H9 (cell line): ENCODE results near the gene MPZL3. TPM values are rescaled to one million over a fixed set of nuclear protein-coding genes. Genes with fewer than 3 reads are reported as not detected.

ENCODE experiments used
- DNase-seq: peaks from one replicate; pipeline ENCODE4 v3.0.0-alpha.2; 2017
- H2AFZ ChIP-seq: one replicate; pipeline ENCODE4 v1.6.1; 2013; ENCODE audit warnings: mild to moderate bottlenecking, low read length, control low read depth, moderate library complexity
- H2AK5ac ChIP-seq: 2 replicates; pipeline ENCODE4 v1.6.1; 2013; ENCODE audit warnings: low read length, control low read depth, mixed read lengths; ENCODE audit not compliant: insufficient read length
- H2BK120ac ChIP-seq: one replicate; pipeline ENCODE4 v1.6.1; 2013; ENCODE audit warnings: low read depth, mild to moderate bottlenecking, low read length, control low read depth, inconsistent platforms; ENCODE audit not compliant: poor library complexity, severe bottlenecking
- H2BK12ac ChIP-seq: 2 replicates; pipeline ENCODE4 v1.6.1; 2013; ENCODE audit warnings: low read length, control low read depth, mixed read lengths, low read depth; ENCODE audit not compliant: insufficient read length
- H2BK15ac ChIP-seq: 2 replicates; pipeline ENCODE4 v1.6.1; 2013; ENCODE audit warnings: low read depth, low read length, control low read depth
- H2BK20ac ChIP-seq: one replicate; pipeline ENCODE4 v1.6.1; 2013; ENCODE audit warnings: low read depth, mild to moderate bottlenecking, low read length, control low read depth, inconsistent platforms; ENCODE audit not compliant: poor library complexity, severe bottlenecking
- H2BK5ac ChIP-seq: 2 replicates; pipeline ENCODE4 v1.6.1; 2013; ENCODE audit warnings: low read length, control low read depth, mixed read lengths; ENCODE audit not compliant: insufficient read length
- H3K14ac ChIP-seq: 2 replicates; pipeline ENCODE4 v1.6.1; 2013; ENCODE audit warnings: low read length, control low read depth; ENCODE audit not compliant: insufficient read depth
- H3K18ac ChIP-seq: 2 replicates; pipeline ENCODE4 v1.6.1; 2013; ENCODE audit warnings: low read depth, mild to moderate bottlenecking, mixed read lengths, low read length, control low read depth; ENCODE audit not compliant: insufficient read length
- H3K23ac ChIP-seq: 2 replicates; pipeline ENCODE4 v1.6.1; 2013; ENCODE audit warnings: low read length, control low read depth, mixed read lengths, low read depth; ENCODE audit not compliant: insufficient read length
- H3K23me2 ChIP-seq: 2 replicates; pipeline ENCODE4 v1.6.1; 2013; ENCODE audit warnings: low read depth, mild to moderate bottlenecking, mixed read lengths, low read length, control low read depth; ENCODE audit not compliant: insufficient read length, poor library complexity, severe bottlenecking
- H3K27ac ChIP-seq: 2 replicates; pipeline ENCODE4 v1.5.1; 2013; ENCODE audit warnings: low read length, control low read depth, mixed read lengths, low read depth; ENCODE audit not compliant: insufficient read length
- H3K27me3 ChIP-seq: 2 replicates; pipeline ENCODE4 v1.6.1; 2013; ENCODE audit warnings: low read length, control low read depth, inconsistent platforms; ENCODE audit not compliant: insufficient read depth
- H3K4ac ChIP-seq: 2 replicates; pipeline ENCODE4 v1.6.1; 2013; ENCODE audit warnings: low read depth, mild to moderate bottlenecking, control low read depth, inconsistent platforms, low read length, moderate library complexity
- H3K4me1 ChIP-seq: 2 replicates; pipeline ENCODE4 v1.6.1; 2013; ENCODE audit warnings: low read length, control low read depth, inconsistent platforms; ENCODE audit not compliant: insufficient read depth
- H3K4me2 ChIP-seq: 2 replicates; pipeline ENCODE4 v1.6.1; 2013; ENCODE audit warnings: low read length, control low read depth, mixed read lengths; ENCODE audit not compliant: insufficient read length, insufficient read depth
- H3K56ac ChIP-seq: 2 replicates; pipeline ENCODE4 v1.6.1; 2013; ENCODE audit warnings: low read depth, mild to moderate bottlenecking, mixed read lengths, low read length, control low read depth; ENCODE audit not compliant: insufficient read length
- H3K79me1 ChIP-seq: 2 replicates; pipeline ENCODE4 v1.6.1; 2013; ENCODE audit warnings: low read depth, mild to moderate bottlenecking, moderate library complexity, low read length, control low read depth, inconsistent platforms; ENCODE audit not compliant: insufficient read depth, poor library complexity, severe bottlenecking
- H3K79me2 ChIP-seq: 2 replicates; pipeline ENCODE4 v1.6.1; 2013; ENCODE audit warnings: low read length, control low read depth, inconsistent platforms; ENCODE audit not compliant: insufficient read depth
- H3K9ac ChIP-seq: 2 replicates; pipeline ENCODE4 v1.6.1; 2013; ENCODE audit warnings: low read length, control low read depth, mixed read lengths; ENCODE audit not compliant: insufficient read length; ENCODE audit errors: extremely low read depth
- H3K9me3 ChIP-seq: one replicate; pipeline ENCODE4 v1.6.1; 2013; ENCODE audit warnings: low read depth, low read length, inconsistent platforms; ENCODE audit not compliant: control insufficient read depth
- H3T11ph ChIP-seq: one replicate; pipeline ENCODE4 v1.6.1; 2013; ENCODE audit warnings: mild to moderate bottlenecking, low read length, control low read depth, inconsistent platforms
- H4K20me1 ChIP-seq: one replicate; pipeline ENCODE4 v1.6.1; 2013; ENCODE audit not compliant: control insufficient read depth, insufficient read length, insufficient read depth
- H4K5ac ChIP-seq: 2 replicates; pipeline ENCODE4 v1.6.1; 2013; ENCODE audit warnings: low read depth, mild to moderate bottlenecking, mixed read lengths, low read length, control low read depth; ENCODE audit not compliant: insufficient read length
- H4K8ac ChIP-seq: replicated peaks from 2 replicates; pipeline ENCODE4 v1.6.1; 2013; ENCODE audit warnings: low read length, control low read depth, mixed read lengths, low read depth; ENCODE audit not compliant: insufficient read length
- H4K91ac ChIP-seq: 2 replicates; pipeline ENCODE4 v1.6.1; 2013; ENCODE audit warnings: low read depth, mild to moderate bottlenecking, moderate library complexity, mixed read lengths, low read length, control low read depth; ENCODE audit not compliant: insufficient read length
- H3K27ac Mint-ChIP-seq, 3 experiments: 2 replicates in 2 of 3; 3 replicates in 1 of 3; pipeline ENCODE4 v1.8.0; 2020 to 2021; ENCODE audit warnings: mixed read lengths in 3 of 3, mild to moderate bottlenecking in 1 of 3, moderate library complexity in 1 of 3
- H3K27me3 Mint-ChIP-seq: 2 replicates; pipeline ENCODE4 v1.8.0; 2021; ENCODE audit warnings: low read depth, mild to moderate bottlenecking, moderate library complexity, mixed read lengths
- H3K36me3 Mint-ChIP-seq, 3 experiments: 2 replicates in 2 of 3; 3 replicates in 1 of 3; pipeline ENCODE4 v1.8.0; 2020 to 2021; ENCODE audit warnings: low read depth in 3 of 3, mixed read lengths in 3 of 3; ENCODE audit not compliant: insufficient read depth in 1 of 3
- H3K4me1 Mint-ChIP-seq, 2 experiments: 2 replicates each; pipeline ENCODE4 v1.8.0; 2020; ENCODE audit warnings: mixed read lengths in 2 of 2
- H3K4me3 Mint-ChIP-seq, 2 experiments: 2 replicates in 1 of 2; 3 replicates in 1 of 2; pipeline ENCODE4 v1.8.0; 2020 to 2021; ENCODE audit warnings: mild to moderate bottlenecking in 2 of 2, mixed read lengths in 2 of 2, moderate library complexity in 1 of 2
- H3K9me3 Mint-ChIP-seq, 2 experiments: 2 replicates in 1 of 2; 3 replicates in 1 of 2; pipeline ENCODE4 v1.8.0; 2020; ENCODE audit warnings: mild to moderate bottlenecking in 2 of 2, mixed read lengths in 2 of 2, moderate library complexity in 1 of 2
- WGBS: extraction: QIAGEN DNeasy Blood & Tissue Kit; methylation state at CpG from one replicate; pipeline ENCODE4 v1.1.7; 2013; ENCODE audit warnings: missing lambda C conversion rate, low lambda C conversion rate, mixed read lengths; ENCODE audit not compliant: insufficient read length; ENCODE audit errors: extremely low coverage; 5-methylcytosine and 5-hydroxymethylcytosine counted together
- total RNA-seq: library from RNA; stranded (reverse); gene quantifications from 2 replicates; pipeline ENCODE4 v1.2.1, GENCODE V29; 2021
- TF ChIP-seq, protein P1 (sequence below): fragments of 200-600 bp; sonication (generic); conservative IDR thresholded peaks from 3 replicates; pipeline ENCODE4 v1.8.0; 2021; ENCODE audit warnings: antibody characterized with exemption, mild to moderate bottlenecking

Gene MPZL3
- total RNA-seq, 1 experiment from 2014 or later: 2.6 TPM

DNA sequence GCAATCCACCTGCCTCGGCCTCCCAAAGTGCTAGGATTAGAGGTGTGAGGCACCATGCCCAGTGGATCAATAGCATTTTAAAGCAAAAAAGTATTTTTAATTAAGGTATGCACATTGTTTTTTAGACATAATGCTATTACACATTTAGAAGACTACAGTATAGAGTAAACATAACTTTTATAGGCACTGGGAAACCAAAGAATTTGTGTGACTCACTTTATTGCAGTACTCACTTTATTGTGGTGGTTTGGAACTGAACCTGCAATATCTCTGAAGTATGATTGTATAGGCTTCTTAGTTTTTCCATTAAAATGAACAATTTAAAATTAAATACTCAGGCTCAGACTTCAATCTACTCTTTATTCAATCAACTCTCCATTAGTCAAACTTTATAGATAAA, 34.8 kb upstream of the MPZL3 start:
- Histone ChIP-seq H3K79me2 (no peaks in the 10 kb centered on the region), H2BK5ac (no peak overlapping the region), H4K8ac (no peak overlapping the region), H4K91ac (no peak overlapping the region), H3T11ph (no peak overlapping the region), H2BK12ac (no peak overlapping the region), H3K4me1 (no peaks in the 10 kb centered on the region), H2BK120ac (no peak overlapping the region), H3K27me3 (no peaks in the 10 kb centered on the region), H3K14ac (no peak overlapping the region), H3K27ac (no peak overlapping the region), H3K23ac (no peak overlapping the region), H2AFZ (no peak overlapping the region), H3K23me2 (no peaks in the 10 kb centered on the region), H2BK15ac (no peak overlapping the region), H3K9ac (no peak overlapping the region), H2AK5ac (no peak overlapping the region), H3K79me1 (no peaks in the 10 kb centered on the region), H3K4me2 (no peak overlapping the region), H2BK20ac (no peak overlapping the region), H3K4ac (no peak overlapping the region), H4K20me1 (no peaks in the 10 kb centered on the region), H3K18ac (no peak overlapping the region), H3K56ac (no peak overlapping the region), H3K9me3 (no peaks in the 10 kb centered on the region), H4K5ac (no peak overlapping the region)
- Mint-ChIP-seq H3K4me3 (no peak overlapping the region), H3K36me3 (no peaks in the 10 kb centered on the region), H3K27me3 (peaks cover 42% of the 10 kb centered on the region), H3K9me3 (no peaks in the 10 kb centered on the region), H3K4me1 (no peaks in the 10 kb centered on the region; a peak in 1 of 4 replicates), H3K27ac (no peak overlapping the region)
- no peak for DNase-seq
- TF ChIP-seq, protein P1, sequence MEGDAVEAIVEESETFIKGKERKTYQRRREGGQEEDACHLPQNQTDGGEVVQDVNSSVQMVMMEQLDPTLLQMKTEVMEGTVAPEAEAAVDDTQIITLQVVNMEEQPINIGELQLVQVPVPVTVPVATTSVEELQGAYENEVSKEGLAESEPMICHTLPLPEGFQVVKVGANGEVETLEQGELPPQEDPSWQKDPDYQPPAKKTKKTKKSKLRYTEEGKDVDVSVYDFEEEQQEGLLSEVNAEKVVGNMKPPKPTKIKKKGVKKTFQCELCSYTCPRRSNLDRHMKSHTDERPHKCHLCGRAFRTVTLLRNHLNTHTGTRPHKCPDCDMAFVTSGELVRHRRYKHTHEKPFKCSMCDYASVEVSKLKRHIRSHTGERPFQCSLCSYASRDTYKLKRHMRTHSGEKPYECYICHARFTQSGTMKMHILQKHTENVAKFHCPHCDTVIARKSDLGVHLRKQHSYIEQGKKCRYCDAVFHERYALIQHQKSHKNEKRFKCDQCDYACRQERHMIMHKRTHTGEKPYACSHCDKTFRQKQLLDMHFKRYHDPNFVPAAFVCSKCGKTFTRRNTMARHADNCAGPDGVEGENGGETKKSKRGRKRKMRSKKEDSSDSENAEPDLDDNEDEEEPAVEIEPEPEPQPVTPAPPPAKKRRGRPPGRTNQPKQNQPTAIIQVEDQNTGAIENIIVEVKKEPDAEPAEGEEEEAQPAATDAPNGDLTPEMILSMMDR: no peak
- no CpG with 5 or more reads among the region's 1 CpG for WGBS
